ENCODE data around the gene FADD. TPM values are rescaled to one million over a fixed set of nuclear protein-coding genes. Genes with fewer than 3 reads are reported as not detected.
"Not testable (repeated sequence)": the region's sequence is repeated elsewhere in the genome, so short reads cannot be mapped to it uniquely, and the experiment has no call there.

The FADD gene
- total RNA-seq, 1 experiment from 2014 or later, result 17.9 TPM

DNA sequence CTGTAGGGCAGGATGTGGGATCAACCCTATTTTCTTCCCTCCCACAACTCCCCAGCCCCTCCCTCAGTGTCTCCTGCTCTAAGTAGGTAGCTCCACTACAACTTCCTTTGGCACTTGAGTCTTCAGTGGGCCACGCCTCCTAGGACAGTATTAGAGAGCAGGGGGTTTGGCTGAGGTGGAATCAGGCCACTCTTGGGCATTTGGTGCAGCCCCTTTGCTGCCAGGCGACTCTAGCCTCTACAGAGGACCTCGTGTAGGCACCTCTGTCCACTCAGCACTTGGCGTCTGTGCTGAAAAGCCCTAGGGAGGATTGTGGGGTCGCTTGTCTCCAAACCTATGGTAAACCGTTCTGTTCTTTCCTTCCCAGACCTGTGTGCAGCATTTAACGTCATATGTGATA is 2.7 kb downstream of the FADD start:
- H3K27me3 ChIP-seq, result no peaks in the 10 kb centered on the region
- H3K4me1 ChIP-seq, result 0 out of 2 replicates have a peak, but pooled peaks cover 4% of the 10 kb centered on the region
- H3K9me3 ChIP-seq (replicated peaks), result no peaks in the 10 kb centered on the region
- DNase-seq, result no peak
- H3K27ac ChIP-seq, result no peak overlapping the region
- no peak overlapping the region for H3K4me3 ChIP-seq
- 0 out of 2 replicates have a peak, but pooled peaks cover 5% of the 10 kb centered on the region for H3K36me3 ChIP-seq

GRCh38 chr11:70206226-70206981 is 3.3 kb downstream of the FADD start:
- Histone ChIP-seq H3K4me3 (no peak overlapping the region), H3K9me3 (replicated peaks) (no peaks in the 10 kb centered on the region), H3K27ac (no peak overlapping the region), H3K4me1 (0 out of 2 replicates have a peak, but pooled peaks cover 4% of the 10 kb centered on the region), H3K27me3 (no peaks in the 10 kb centered on the region), H3K36me3 (0 out of 2 replicates have a peak, but pooled peaks cover 5% of the 10 kb centered on the region)
- DNase-seq, result no peak

DNA sequence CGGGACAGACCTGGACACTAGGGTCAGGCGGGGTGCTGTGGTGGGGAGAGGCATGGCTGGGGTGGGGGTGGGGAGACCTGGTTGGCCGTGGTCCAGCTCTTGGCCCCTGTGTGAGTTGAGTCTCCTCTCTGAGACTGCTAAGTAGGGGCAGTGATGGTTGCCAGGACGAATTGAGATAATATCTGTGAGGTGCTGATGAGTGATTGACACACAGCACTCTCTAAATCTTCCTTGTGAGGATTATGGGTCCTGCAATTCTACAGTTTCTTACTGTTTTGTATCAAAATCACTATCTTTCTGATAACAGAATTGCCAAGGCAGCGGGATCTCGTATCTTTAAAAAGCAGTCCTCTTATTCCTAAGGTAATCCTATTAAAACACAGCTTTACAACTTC is 3.9 kb downstream of the FADD start:
- Histone ChIP-seq H3K4me1 (0 out of 2 replicates have a peak, but pooled peaks cover 4% of the 10 kb centered on the region), H3K9me3 (replicated peaks) (no peaks in the 10 kb centered on the region), H3K36me3 (0 out of 2 replicates have a peak, but pooled peaks cover 5% of the 10 kb centered on the region), H3K27me3 (no peaks in the 10 kb centered on the region), H3K4me3 (no peak overlapping the region), H3K27ac (no peak overlapping the region)
- DNase-seq, result no peak

GRCh38 chr11:70207531-70208131 is 4.5 kb downstream of the FADD start:
- DNase-seq, result no peak
- Histone ChIP-seq H3K9me3 (replicated peaks) (no peaks in the 10 kb centered on the region), H3K4me1 (0 out of 2 replicates have a peak, but pooled peaks cover 4% of the 10 kb centered on the region), H3K4me3 (no peak overlapping the region), H3K36me3 (0 out of 2 replicates have a peak, but pooled peaks cover 5% of the 10 kb centered on the region), H3K27me3 (no peaks in the 10 kb centered on the region), H3K27ac (no peak overlapping the region)

GRCh38 chr11:70209391-70209912 is 6.4 kb downstream of the FADD start:
- H3K36me3 ChIP-seq, result 0 out of 2 replicates have a peak, but pooled peaks cover 5% of the 10 kb centered on the region

DNA sequence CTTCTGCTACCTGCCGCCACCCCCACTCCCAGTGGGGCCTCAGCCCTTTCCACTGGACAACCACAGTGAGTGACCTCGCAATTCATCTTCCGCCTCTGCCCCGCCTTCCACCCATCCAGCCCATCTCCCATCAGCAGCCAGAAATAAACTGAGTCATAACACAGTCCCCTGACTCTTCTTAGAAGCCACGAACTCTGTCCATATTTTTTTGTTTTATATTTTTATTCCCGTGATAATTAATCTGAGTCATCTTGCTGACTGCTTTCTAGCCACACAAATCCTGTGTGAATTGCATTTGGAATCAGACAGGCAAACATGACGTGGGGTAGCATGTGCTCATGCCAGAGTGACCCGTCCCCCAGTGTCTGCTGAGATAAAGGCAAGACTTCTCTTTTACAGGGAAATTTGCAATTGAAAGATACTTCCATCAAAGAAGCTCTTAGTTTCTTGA is 7.0 kb downstream of the FADD start:
- H3K4me1 ChIP-seq, result no peaks in the 10 kb centered on the region
- H3K4me3 ChIP-seq, result no peak overlapping the region
- H3K27me3 ChIP-seq, result no peaks in the 10 kb centered on the region
- 0 out of 2 replicates have a peak, but pooled peaks cover 4% of the 10 kb centered on the region for H3K36me3 ChIP-seq
- H3K9me3 ChIP-seq (replicated peaks), result no peaks in the 10 kb centered on the region
- DNase-seq, result no peak
- H3K27ac ChIP-seq, result no peak overlapping the region

More at GRCh38 chr11:70209391-70209912, 6.4 kb downstream of the FADD start:
- no peak overlapping the region for H3K4me3 ChIP-seq
- no peak overlapping the region for H3K27ac ChIP-seq
- H3K27me3 ChIP-seq, result no peaks in the 10 kb centered on the region
- H3K4me1 ChIP-seq, result 0 out of 2 replicates have a peak, but pooled peaks cover under 1% of the 10 kb centered on the region
- no peaks in the 10 kb centered on the region for H3K9me3 ChIP-seq (replicated peaks)
- DNase-seq, result no peak

- Histone ChIP-seq H3K27me3 (no peaks in the 10 kb centered on the region), H3K27ac (no peak overlapping the region), H3K4me1 (no peaks in the 10 kb centered on the region), H3K36me3 (0 out of 2 replicates have a peak, but pooled peaks cover 2% of the 10 kb centered on the region), H3K9me3 (replicated peaks) (no peaks in the 10 kb centered on the region), H3K4me3 (no peak overlapping the region)
- DNase-seq, result no peak
Measured at GRCh38 chr11:70210530-70210929, 7.4 kb downstream of the FADD start.

DNA sequence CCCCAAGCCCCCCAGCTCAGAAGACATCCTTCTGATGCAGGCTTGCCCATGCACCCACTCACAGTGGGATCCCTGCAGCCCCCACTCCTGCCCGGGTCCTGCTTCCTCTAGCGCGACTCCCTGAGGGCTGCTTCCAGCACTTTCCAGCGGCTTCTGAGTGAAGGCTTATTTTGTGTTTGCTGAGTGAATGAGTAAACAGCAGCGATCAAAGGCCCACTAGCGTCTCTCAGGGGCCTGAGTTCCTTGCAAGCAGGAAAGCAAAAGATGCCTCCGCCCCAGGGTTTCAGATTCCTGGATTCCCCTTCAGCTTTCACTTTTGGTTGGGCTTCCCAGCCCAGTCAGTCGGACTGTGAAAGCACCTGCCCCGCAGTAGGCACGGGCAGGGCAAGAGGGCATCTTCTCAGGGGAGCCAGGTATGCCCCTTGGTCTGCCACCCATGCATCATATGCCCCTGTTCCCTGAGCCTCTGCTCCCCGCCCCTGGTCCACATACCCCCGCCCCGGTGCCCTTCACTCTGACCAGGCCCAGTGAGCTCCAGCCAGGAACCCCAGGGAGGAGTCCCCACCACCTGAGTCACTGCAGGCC is 9.2 kb downstream of the FADD start:
- Histone ChIP-seq H3K4me1 (no peaks in the 10 kb centered on the region), H3K4me3 (no peak overlapping the region)
- no peak for DNase-seq

GRCh38 chr11:70217388-70217787 is 14.3 kb downstream of the FADD start:
- H3K9me3 ChIP-seq (replicated peaks); H3K4me1 ChIP-seq; H3K36me3 ChIP-seq; DNase-seq; H3K27ac ChIP-seq; H3K4me3 ChIP-seq; H3K27me3 ChIP-seq: not testable (repeated sequence)

More for the DNA sequence above, 9.2 kb downstream of the FADD start:
- Histone ChIP-seq H3K36me3 (no peaks in the 10 kb centered on the region), H3K9me3 (replicated peaks) (no peaks in the 10 kb centered on the region), H3K27ac (no peak overlapping the region), H3K27me3 (no peaks in the 10 kb centered on the region)

DNA sequence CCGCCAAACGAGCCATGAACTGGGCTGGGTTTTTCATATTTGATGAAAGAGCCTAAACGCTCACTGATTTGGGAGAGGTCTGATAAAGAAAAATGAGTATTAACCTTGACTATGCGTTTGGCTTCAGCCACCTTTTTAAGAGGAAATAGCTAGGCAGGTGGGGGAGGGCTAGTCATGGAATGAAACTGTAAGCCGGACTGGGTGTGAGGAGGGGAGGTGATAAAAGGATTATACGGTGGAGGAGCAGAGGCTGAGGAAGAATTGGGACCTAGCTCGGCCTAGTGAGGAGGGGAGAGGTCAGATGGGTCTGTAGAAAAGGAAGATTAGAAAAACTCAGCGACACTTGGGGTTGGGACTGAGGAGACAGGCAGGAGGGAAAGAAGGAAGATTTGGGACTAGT is 15.0 kb downstream of the FADD start:
- DNase-seq; H3K4me1 ChIP-seq; H3K4me3 ChIP-seq; H3K27ac ChIP-seq; H3K36me3 ChIP-seq; H3K27me3 ChIP-seq; H3K9me3 ChIP-seq (replicated peaks): not testable (repeated sequence)

DNA sequence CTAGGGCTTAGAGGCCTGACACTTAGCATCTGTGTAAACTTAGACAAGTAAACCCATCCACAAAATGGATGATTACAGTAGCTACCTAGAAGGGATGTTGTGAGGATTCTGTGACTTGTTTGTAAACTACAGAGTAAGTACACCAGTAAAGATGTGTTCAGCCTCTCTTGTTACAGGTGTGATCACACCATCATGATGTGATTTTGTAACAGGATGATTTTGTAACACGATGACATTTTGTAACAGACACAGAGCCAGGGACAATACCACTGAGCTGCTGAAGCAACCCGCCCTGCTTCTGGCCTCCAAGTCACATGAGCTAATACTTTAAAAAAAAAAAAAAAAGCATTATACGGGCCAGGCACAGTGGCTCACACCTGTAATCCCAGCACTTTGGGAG is 17.0 kb downstream of the FADD start:
- Histone ChIP-seq H3K4me3 (no peak overlapping the region), H3K27ac (no peak overlapping the region), H3K4me1 (no peaks in the 10 kb centered on the region), H3K27me3 (no peaks in the 10 kb centered on the region), H3K9me3 (replicated peaks) (no peaks in the 10 kb centered on the region), H3K36me3 (no peaks in the 10 kb centered on the region)
- DNase-seq, result no peak

DNA sequence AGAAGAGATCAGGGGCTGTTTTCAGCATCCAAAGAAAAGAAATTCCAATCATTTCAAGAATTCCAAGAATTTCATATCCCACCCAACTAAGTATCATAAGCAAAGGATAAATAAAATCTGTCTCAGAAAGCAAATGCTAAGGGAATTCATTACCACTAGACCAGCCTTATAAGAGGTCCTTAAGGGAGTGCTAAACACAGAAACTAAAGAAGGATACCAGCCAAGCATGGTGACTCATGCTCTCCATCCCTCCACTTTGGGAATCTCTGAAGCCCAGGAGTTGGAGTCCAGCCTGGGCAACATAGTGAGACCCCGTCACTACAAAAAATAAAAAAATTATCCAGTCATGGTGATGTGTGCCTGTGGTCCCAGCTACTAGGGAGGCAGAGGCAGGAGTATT is 17.8 kb downstream of the FADD start:
- Histone ChIP-seq H3K27ac (no peak overlapping the region), H3K4me3 (no peak overlapping the region), H3K27me3 (no peaks in the 10 kb centered on the region), H3K36me3 (no peaks in the 10 kb centered on the region), H3K9me3 (replicated peaks) (no peaks in the 10 kb centered on the region), H3K4me1 (no peaks in the 10 kb centered on the region)
- no peak for DNase-seq

DNA sequence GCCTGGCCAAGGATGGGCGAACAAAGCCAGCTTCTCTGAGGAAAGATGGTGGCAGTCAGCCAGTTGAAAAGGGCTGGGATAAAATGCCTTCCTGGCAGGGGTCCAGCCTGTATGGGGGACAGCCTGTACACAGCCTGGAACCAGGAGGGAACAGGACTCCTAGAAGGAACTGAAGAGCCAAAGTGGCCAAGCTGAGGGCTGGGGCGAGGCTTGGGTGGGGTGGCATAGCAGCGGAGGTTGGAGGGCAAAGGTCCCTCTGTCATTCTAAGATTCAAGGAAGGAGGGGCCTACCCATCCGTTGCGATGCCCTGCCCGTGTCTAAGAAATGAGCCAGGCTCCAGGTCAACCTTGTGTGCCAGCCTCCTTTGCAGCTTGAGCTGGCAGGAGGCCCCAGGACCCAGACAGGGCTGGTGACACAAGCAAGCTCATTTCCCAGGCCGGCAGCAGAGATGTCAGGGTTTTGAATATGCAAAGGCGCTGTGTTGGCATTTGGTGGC is 22.6 kb downstream of the FADD start:
- Histone ChIP-seq H3K27ac (no peak overlapping the region), H3K4me3 (no peak overlapping the region), H3K27me3 (no peaks in the 10 kb centered on the region; the same call in 1 of the 2 replicates), H3K4me1 (no peaks in the 10 kb centered on the region), H3K36me3 (no peaks in the 10 kb centered on the region), H3K9me3 (replicated peaks) (no peaks in the 10 kb centered on the region)
- DNase-seq, result peak in 1 of 2 experiments; percentile 17

DNA sequence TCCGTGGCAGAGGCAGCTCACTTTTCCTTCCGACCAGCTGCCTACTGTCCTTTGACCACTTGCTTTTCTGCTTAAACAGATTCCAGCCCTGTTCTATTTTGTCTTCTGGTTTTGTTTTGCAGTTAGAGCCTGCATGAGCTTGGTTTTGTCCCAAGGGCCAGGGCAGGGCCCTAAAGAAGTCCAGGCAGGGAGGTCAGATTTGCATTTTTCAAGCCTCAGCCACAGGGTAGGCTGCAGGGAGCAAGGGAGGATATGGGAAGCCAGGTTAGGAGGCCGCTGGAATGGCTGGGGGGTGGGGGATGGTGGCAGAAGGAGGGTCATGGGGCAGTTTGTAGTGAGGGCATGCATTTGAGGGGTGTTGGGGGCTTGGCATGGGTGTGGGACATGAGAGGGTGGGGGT is 23.1 kb downstream of the FADD start:
- no peaks in the 10 kb centered on the region for H3K9me3 ChIP-seq (replicated peaks)
- DNase-seq, result no peak
- no peaks in the 10 kb centered on the region for H3K4me1 ChIP-seq
- no peak overlapping the region for H3K27ac ChIP-seq
- H3K4me3 ChIP-seq, result no peak overlapping the region
- no peaks in the 10 kb centered on the region for H3K36me3 ChIP-seq
- no peaks in the 10 kb centered on the region; the same call in 1 of the 2 replicates for H3K27me3 ChIP-seq

DNA sequence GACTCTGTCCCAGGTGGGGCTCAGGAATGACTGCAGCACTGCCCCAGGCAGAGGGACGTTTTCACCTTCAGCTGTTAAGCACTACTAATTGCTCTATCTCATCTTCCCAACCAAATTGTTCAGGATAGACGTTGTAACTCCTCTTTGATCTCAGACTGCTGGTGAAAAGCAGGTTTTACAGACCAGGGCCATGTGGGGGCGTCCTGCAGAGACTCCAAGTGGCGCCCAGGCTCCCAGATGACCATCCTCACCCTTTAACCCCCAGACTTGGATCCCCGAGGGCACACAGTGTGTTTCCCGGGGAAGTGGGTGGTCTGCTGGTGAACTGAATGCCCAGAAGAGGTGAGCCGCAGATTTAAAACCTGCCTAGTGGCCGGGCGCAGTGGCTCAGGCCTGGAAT is 23.9 kb downstream of the FADD start:
- Histone ChIP-seq H3K27ac (no peak overlapping the region), H3K4me3 (no peak overlapping the region), H3K9me3 (replicated peaks) (no peaks in the 10 kb centered on the region), H3K4me1 (no peaks in the 10 kb centered on the region), H3K36me3 (no peaks in the 10 kb centered on the region), H3K27me3 (no peaks in the 10 kb centered on the region; the same call in 1 of the 2 replicates)
- no peak for DNase-seq

Measured in SJCRH30 (cell line).